Sigmoid colon (tissue), 7 donors: ENCODE data around the gene NRXN3. TPM values are rescaled to one million over a fixed set of nuclear protein-coding genes. Genes with fewer than 3 reads are reported as not detected.

Experiments
- DNase-seq: peaks from one replicate; pipeline ENCODE4 v3.0.0-alpha.2; 2019
- H3K27ac ChIP-seq, 4 donors: fragments of 200-600 bp; sonication (generic); one replicate each; pipeline ENCODE4 v1.5.1; 2016 to 2019; ENCODE audit warnings: mild to moderate bottlenecking in 1 of 4
- H3K27me3 ChIP-seq, 3 donors: fragments of 200-600 bp; sonication (generic); one replicate each; pipeline ENCODE4 v1.5.1; 2019; ENCODE audit warnings: mild to moderate bottlenecking in 1 of 3
- H3K36me3 ChIP-seq, 4 donors: fragments of 200-600 bp; sonication (generic); one replicate each; pipeline ENCODE4 v1.5.1; 2016 to 2019
- H3K4me1 ChIP-seq, 4 donors: fragments of 200-600 bp; sonication (generic); one replicate each; pipeline ENCODE4 v1.5.1; 2017 to 2019
- H3K4me3 ChIP-seq, 4 donors: fragments of 200-600 bp; sonication (generic); one replicate each; pipeline ENCODE4 v1.5.1; 2017 to 2019; ENCODE audit warnings: mild to moderate bottlenecking in 2 of 4, moderate library complexity in 1 of 4
- H3K9me3 ChIP-seq, 4 donors: fragments of 200-600 bp in 3 of 4; sonication (generic) in 3 of 4; one replicate each; pipeline versions ENCODE4 v1.5.1 to v1.6.1; 2013 to 2019
- CTCF ChIP-seq, 4 experiments: fragments of 450-650 bp in 3 of 4; fragments of 200-600 bp in 1 of 4; IDR thresholded peaks; one replicate each; pipeline ENCODE4 v1.5.1; 2016 to 2019; ENCODE audit warnings: antibody characterized with exemption in 4 of 4, mild to moderate bottlenecking in 3 of 4, moderate library complexity in 2 of 4
- EP300 ChIP-seq, 4 donors: sonication (generic); formaldehyde crosslinking; IDR thresholded peaks; one replicate each; pipeline ENCODE4 v1.6.1; 2017; ENCODE audit warnings: antibody characterized with exemption in 4 of 4
- POLR2A ChIP-seq, 2 donors: fragments of 450-650 bp; IDR thresholded peaks; one replicate each; pipeline ENCODE4 v1.6.1; 2016; ENCODE audit warnings: antibody characterized with exemption in 2 of 2, mild to moderate bottlenecking in 2 of 2, moderate library complexity in 2 of 2
- POLR2AphosphoS5 ChIP-seq, 4 donors: sonication (generic); formaldehyde crosslinking; IDR thresholded peaks; one replicate each; pipeline ENCODE4 v1.6.1; 2017; ENCODE audit warnings: antibody characterized with exemption in 4 of 4
- WGBS, 2 donors: extraction: QIAGEN DNeasy Blood & Tissue Kit; methylation state at CpG; one replicate each; pipeline ENCODE4 v1.1.7; 2013; 5-methylcytosine and 5-hydroxymethylcytosine counted together
- intact Hi-C: fragments of 100-400 bp; cut with DNase I; formaldehyde crosslinking; loops from one replicate; pipeline ENCODE4 v1.15.1; 2023
- polyA plus RNA-seq, 3 donors: library from polyadenylated mRNA; stranded (reverse); fragments of 200-250 nt; gene quantifications; one replicate each; pipeline ENCODE4 v1.2.3, GENCODE V29; 2013
- total RNA-seq, 4 donors: library from RNA; depleted of rRNA; stranded (reverse); fragments of >200 nt; gene quantifications; one replicate each; pipeline ENCODE4 v1.1.0, GENCODE V29; 2016
- donor health status: healthy with polysubstance abuse.
- donor health status: Bipolar disorder and iron deficiency.
- donor health status: healthy.

Gene NRXN3
- total and polyA plus RNA-seq, 7 donors, result 0.23 to 46.3 (median 23.2) TPM

DNA sequence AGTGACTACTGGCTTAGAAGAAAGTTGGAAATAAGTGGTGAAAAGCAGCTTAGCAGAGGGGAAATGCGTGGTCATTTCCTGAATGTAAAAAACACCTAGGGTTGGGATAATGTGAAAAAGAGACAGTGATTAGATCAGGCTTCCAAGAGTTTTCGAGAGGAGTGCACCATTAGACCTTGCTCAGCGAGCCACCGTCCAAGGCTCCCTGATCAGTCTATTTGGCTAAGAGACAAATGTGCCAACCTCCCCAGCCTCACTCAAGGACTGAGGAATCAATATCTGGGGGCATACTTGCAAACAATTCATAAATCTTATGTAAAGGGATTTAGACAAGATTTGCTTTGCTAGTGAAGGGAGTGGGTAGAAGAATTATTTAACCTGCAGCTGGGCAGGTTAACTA, 594.5 kb downstream of the NRXN3 start:
- Histone ChIP-seq H3K27ac (no peak overlapping the region), H3K9me3 (no peaks in the 10 kb centered on the region), H3K36me3 (no peaks in the 10 kb centered on the region), H3K4me3 (no peak overlapping the region), H3K27me3 (no peaks in the 10 kb centered on the region), H3K4me1 (no peaks in the 10 kb centered on the region)
- intact Hi-C loops, result no loop called here
- TF ChIP-seq POLR2A (IDR thresholded peaks at IDR 0.05), result no peak
- no peak for TF ChIP-seq POLR2AphosphoS5 (IDR thresholded peaks at IDR 0.05)
- TF ChIP-seq CTCF (IDR thresholded peaks at IDR 0.05), result no peak
- TF ChIP-seq EP300 (IDR thresholded peaks at IDR 0.05), result no peak
- no peak for DNase-seq
- WGBS, 2 donors, result 76 to 80% methylated on average over 4 of the region's 4 CpGs

GRCh38 chr14:78767436-78767835, 597.3 kb downstream of the NRXN3 start:
- DNase-seq, result no peak
- Histone ChIP-seq H3K36me3 (no peaks in the 10 kb centered on the region), H3K27me3 (no peaks in the 10 kb centered on the region), H3K9me3 (no peaks in the 10 kb centered on the region), H3K27ac (no peak overlapping the region), H3K4me3 (no peak overlapping the region), H3K4me1 (no peaks in the 10 kb centered on the region)
- intact Hi-C loops, result no loop called here
- TF ChIP-seq EP300 (IDR thresholded peaks at IDR 0.05) (no peak), CTCF (IDR thresholded peaks at IDR 0.05) (no peak), POLR2AphosphoS5 (IDR thresholded peaks at IDR 0.05) (no peak), POLR2A (IDR thresholded peaks at IDR 0.05) (no peak)
- WGBS, 2 donors, result 61 to 85% methylated on average over 5 of the region's 5 CpGs

DNA sequence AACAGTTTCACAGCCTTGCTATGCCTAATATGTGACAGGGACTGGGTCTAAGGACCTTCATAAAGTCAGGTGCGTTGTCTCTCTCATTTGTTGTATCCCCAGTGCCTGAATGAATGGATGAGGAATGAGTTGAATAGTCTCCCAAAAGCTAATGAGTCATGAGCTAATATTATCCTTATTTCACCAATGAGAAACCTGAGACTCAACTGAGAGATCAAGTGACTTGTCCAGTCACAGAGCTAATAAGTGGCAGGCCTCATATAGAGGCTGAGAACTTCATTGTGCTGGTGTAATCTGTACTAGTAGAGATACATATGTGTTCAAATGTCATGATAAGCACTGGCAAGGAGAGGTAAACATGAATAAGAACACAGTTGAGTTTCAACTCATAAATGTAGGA, 612.4 kb downstream of the NRXN3 start:
- no peak for DNase-seq
- 93 to 97% methylated on average over 1 of the region's 1 CpG for WGBS, 2 donors
- intact Hi-C loops, result no loop called here

GRCh38 chr14:78785265-78785664, 615.1 kb downstream of the NRXN3 start:
- H3K27me3 ChIP-seq, result no peaks in the 10 kb centered on the region
- no peaks in the 10 kb centered on the region for H3K9me3 ChIP-seq
- H3K4me1 ChIP-seq, result peaks cover 0 to 11% (median 8%) of the 10 kb centered on the region in 4 donors
- H3K36me3 ChIP-seq, result no peaks in the 10 kb centered on the region
- no peak for DNase-seq
- H3K27ac ChIP-seq, result no peak overlapping the region
- intact Hi-C loops, result no loop called here
- WGBS, 2 donors, result 17 to 60% methylated on average over 4 of the region's 4 CpGs
- no peak for TF ChIP-seq POLR2A (IDR thresholded peaks at IDR 0.05)
- peak in 2 of 4 donors; percentile 16 to 18 for TF ChIP-seq POLR2AphosphoS5 (IDR thresholded peaks at IDR 0.05)
- no peak overlapping the region for H3K4me3 ChIP-seq

More for the DNA sequence above, 612.4 kb downstream of the NRXN3 start:
- H3K27me3 ChIP-seq, result no peaks in the 10 kb centered on the region
- H3K9me3 ChIP-seq, result no peaks in the 10 kb centered on the region
- H3K4me3 ChIP-seq, result no peak overlapping the region
- no peaks in the 10 kb centered on the region for H3K36me3 ChIP-seq
- TF ChIP-seq CTCF (IDR thresholded peaks at IDR 0.05) (no peak), POLR2A (IDR thresholded peaks at IDR 0.05) (no peak), POLR2AphosphoS5 (IDR thresholded peaks at IDR 0.05) (no peak), EP300 (IDR thresholded peaks at IDR 0.05) (no peak)
- no peak overlapping the region for H3K27ac ChIP-seq
- peaks cover 0 to 11% (median 8%) of the 10 kb centered on the region in 4 donors for H3K4me1 ChIP-seq

DNA sequence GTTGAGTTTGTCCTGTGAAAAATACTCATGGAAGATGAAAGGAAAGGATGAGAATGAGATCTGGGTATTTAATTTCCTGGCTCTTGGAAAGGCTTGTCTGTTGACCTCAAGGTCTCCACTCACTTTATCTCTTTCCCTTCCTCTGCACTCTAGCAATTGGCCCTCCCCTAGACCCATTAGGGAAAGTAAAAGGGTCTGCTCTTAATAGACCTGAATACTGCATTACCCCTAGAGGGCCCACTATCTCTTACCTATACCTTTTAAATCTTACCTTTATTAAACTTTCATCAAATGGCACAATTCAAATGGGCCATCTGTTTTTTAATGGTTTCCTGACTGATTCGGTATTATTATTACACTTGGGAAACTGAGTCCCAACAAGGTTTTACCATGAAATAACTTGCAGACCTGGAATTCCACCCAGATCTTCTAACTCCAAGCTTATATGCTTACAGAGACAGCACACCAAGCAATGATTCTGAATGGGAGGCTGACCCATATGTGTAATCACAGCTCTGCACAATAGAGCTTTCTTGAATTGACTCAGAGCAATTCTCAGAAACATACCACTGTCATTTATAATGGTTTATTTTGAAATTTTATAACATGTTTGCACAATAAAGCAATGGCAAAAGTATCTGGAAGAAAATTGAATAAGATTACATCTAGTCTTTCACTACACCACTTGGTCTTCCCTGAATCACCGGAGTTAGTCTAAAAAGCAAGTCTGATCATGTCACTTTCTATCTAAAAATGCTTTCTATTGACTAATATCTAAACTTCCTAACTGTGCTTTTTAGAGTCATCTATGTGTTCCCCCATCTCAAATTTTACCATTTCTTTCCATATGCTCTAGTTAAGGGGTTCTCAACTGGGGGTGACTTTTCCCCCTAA, 618.5 kb downstream of the NRXN3 start:
- Histone ChIP-seq H3K27ac (no peak overlapping the region), H3K9me3 (no peaks in the 10 kb centered on the region), H3K27me3 (no peaks in the 10 kb centered on the region), H3K4me1 (peaks cover 0 to 11% (median 8%) of the 10 kb centered on the region in 4 donors), H3K36me3 (no peaks in the 10 kb centered on the region), H3K4me3 (no peak overlapping the region)
- no peak for DNase-seq
- 91 to 92% methylated on average over 2 of the region's 2 CpGs for WGBS, 2 donors
- TF ChIP-seq POLR2AphosphoS5 (IDR thresholded peaks at IDR 0.05), result no peak
- no peak for TF ChIP-seq POLR2A (IDR thresholded peaks at IDR 0.05)
- no peak for TF ChIP-seq CTCF (IDR thresholded peaks at IDR 0.05)
- TF ChIP-seq EP300 (IDR thresholded peaks at IDR 0.05), result no peak
- intact Hi-C loops, result no loop called here
